Astrocyte (in vitro differentiated cells and primary cell): Measurements from ENCODE around the gene PACRG. TPM values are rescaled to one million over a fixed set of nuclear protein-coding genes. Genes with fewer than 3 reads are reported as not detected.
A peak's percentile ranks its signal among the peaks of the same experiment; 100 is the strongest.

Experiments
- DNase-seq: peaks from one replicate; pipeline ENCODE4 v3.0.0-alpha.2; 2010; ENCODE audit warnings: low read depth
- FAIRE-seq: peaks from 2 replicates; lab custom pipeline; 2011; peaks lifted over from hg19 to GRCh38; lab: Jason Lieb, UNC
- H2AFZ ChIP-seq: 2 replicates; pipeline ENCODE4 v1.6.0; 2012; ENCODE audit warnings: low read depth, low read length, inconsistent platforms
- H3K27ac ChIP-seq: 2 replicates; pipeline ENCODE4 v1.5.1; 2011; ENCODE audit warnings: low read depth, low read length, inconsistent platforms
- H3K27me3 ChIP-seq: 2 replicates; pipeline ENCODE4 v1.6.0; 2011; ENCODE audit warnings: low read length, inconsistent platforms; ENCODE audit not compliant: insufficient read depth
- H3K36me3 ChIP-seq: 2 replicates; pipeline ENCODE4 v1.5.1; 2011; ENCODE audit warnings: low read length, inconsistent platforms; ENCODE audit not compliant: insufficient read depth
- H3K4me1 ChIP-seq: 2 replicates; pipeline ENCODE4 v1.5.1; 2011; ENCODE audit warnings: low read length, inconsistent platforms; ENCODE audit not compliant: insufficient read depth
- H3K4me2 ChIP-seq: 2 replicates; pipeline ENCODE4 v1.6.0; 2012; ENCODE audit warnings: low read length, inconsistent platforms
- H3K4me3 ChIP-seq: 2 replicates; pipeline ENCODE4 v1.5.1; 2011; ENCODE audit warnings: low read depth, mild to moderate bottlenecking, low read length, inconsistent platforms; ENCODE audit not compliant: insufficient read depth
- H3K79me2 ChIP-seq: 2 replicates; pipeline ENCODE4 v1.6.0; 2012; ENCODE audit warnings: mild to moderate bottlenecking, low read length, inconsistent platforms; ENCODE audit not compliant: insufficient read depth
- H3K9ac ChIP-seq: 2 replicates; pipeline ENCODE4 v1.6.0; 2012; ENCODE audit warnings: mild to moderate bottlenecking, low read length, inconsistent platforms
- H3K9me3 ChIP-seq: 2 replicates; pipeline ENCODE4 v1.5.1; 2012; ENCODE audit warnings: low read depth, mild to moderate bottlenecking, low read length, inconsistent platforms; ENCODE audit not compliant: insufficient read depth
- H4K20me1 ChIP-seq: 2 replicates; pipeline ENCODE4 v1.6.0; 2012; ENCODE audit warnings: low read length, inconsistent platforms; ENCODE audit not compliant: insufficient read depth
- H3K27ac Mint-ChIP-seq: one replicate; pipeline ENCODE4 v1.8.0; 2021; ENCODE audit warnings: mild to moderate bottlenecking, mixed read lengths; ENCODE audit not compliant: unreplicated experiment
- H3K27me3 Mint-ChIP-seq: one replicate; pipeline ENCODE4 v1.8.0; 2021; ENCODE audit warnings: low read depth, mixed read lengths; ENCODE audit not compliant: unreplicated experiment
- H3K36me3 Mint-ChIP-seq: one replicate; pipeline ENCODE4 v1.8.0; 2021; ENCODE audit warnings: low read depth, mixed read lengths; ENCODE audit not compliant: unreplicated experiment
- H3K4me1 Mint-ChIP-seq: one replicate; pipeline ENCODE4 v1.8.0; 2021; ENCODE audit warnings: low read depth, mixed read lengths; ENCODE audit not compliant: unreplicated experiment
- H3K4me3 Mint-ChIP-seq: one replicate; pipeline ENCODE4 v1.8.0; 2021; ENCODE audit warnings: mild to moderate bottlenecking, moderate library complexity, mixed read lengths; ENCODE audit not compliant: unreplicated experiment
- H3K9me3 Mint-ChIP-seq: one replicate; pipeline ENCODE4 v1.8.0; 2021; ENCODE audit warnings: mild to moderate bottlenecking, mixed read lengths; ENCODE audit not compliant: unreplicated experiment
- CTCF ChIP-seq: IDR thresholded peaks from 2 replicates; pipeline ENCODE4 v1.5.1; 2011; ENCODE audit warnings: low read depth, mild to moderate bottlenecking, inconsistent platforms, low read length, moderate library complexity; ENCODE audit not compliant: insufficient read depth
- EZH2 ChIP-seq: IDR thresholded peaks from 2 replicates; pipeline ENCODE4 v1.6.1; 2012; ENCODE audit warnings: mild to moderate bottlenecking, low read length, inconsistent platforms; ENCODE audit not compliant: insufficient read depth
- total RNA-seq: library from RNA; stranded (reverse); gene quantifications from 2 replicates; pipeline ENCODE4 v1.2.1, GENCODE V29; 2021

PACRG gene
- total RNA-seq, 1 donor from 2014 or later = not detected

- no peaks in the 10 kb centered on the region for H3K9me3 ChIP-seq
- no peaks in the 10 kb centered on the region for H3K27me3 ChIP-seq
- H2AFZ ChIP-seq = peak overlapping the region; percentile 61
- no peak overlapping the region for H3K4me3 ChIP-seq
- DNase-seq (no peak), FAIRE-seq (no peak)
- no peaks in the 10 kb centered on the region for H3K36me3 ChIP-seq
- H4K20me1 ChIP-seq = no peaks in the 10 kb centered on the region
- H3K4me1 ChIP-seq = no peaks in the 10 kb centered on the region
- H3K4me1 Mint-ChIP-seq = peaks cover 2% of the 10 kb centered on the region
- H3K4me2 ChIP-seq = peak overlapping the region; percentile 77
- H3K9me3 Mint-ChIP-seq = peaks cover 9% of the 10 kb centered on the region
- H3K36me3 Mint-ChIP-seq = no peaks in the 10 kb centered on the region
- H3K27me3 Mint-ChIP-seq = no peaks in the 10 kb centered on the region
- no peak overlapping the region for H3K27ac ChIP-seq
- H3K4me3 Mint-ChIP-seq = no peak overlapping the region
- H3K27ac Mint-ChIP-seq = no peak overlapping the region
- H3K79me2 ChIP-seq = no peaks in the 10 kb centered on the region
- TF ChIP-seq EZH2 = no peak
- no peak for TF ChIP-seq CTCF
- H3K9ac ChIP-seq = peak overlapping the region; percentile 12
Measured at GRCh38 chr6:163137398-163137881, 409.7 kb downstream of the PACRG start.

GRCh38 chr6:163146036-163146435 lies 418.3 kb downstream of the PACRG start:
- Histone ChIP-seq H3K36me3 (no peaks in the 10 kb centered on the region), H3K4me3 (no peak overlapping the region), H3K79me2 (no peaks in the 10 kb centered on the region), H3K27me3 (no peaks in the 10 kb centered on the region), H3K4me2 (no peak overlapping the region), H4K20me1 (no peaks in the 10 kb centered on the region), H3K4me1 (no peaks in the 10 kb centered on the region), H3K27ac (no peak overlapping the region), H3K9ac (no peak overlapping the region), H2AFZ (no peak overlapping the region), H3K9me3 (no peaks in the 10 kb centered on the region)
- FAIRE-seq = no peak
- no peak for TF ChIP-seq EZH2
- TF ChIP-seq CTCF = no peak
- H3K27ac Mint-ChIP-seq = no peak overlapping the region
- peaks cover 6% of the 10 kb centered on the region for H3K4me1 Mint-ChIP-seq
- H3K27me3 Mint-ChIP-seq = peaks cover 4% of the 10 kb centered on the region
- DNase-seq = peak; percentile 42
- no peak overlapping the region for H3K4me3 Mint-ChIP-seq
- H3K36me3 Mint-ChIP-seq = no peaks in the 10 kb centered on the region
- peaks cover 3% of the 10 kb centered on the region for H3K9me3 Mint-ChIP-seq

- no peak overlapping the region for H3K4me3 Mint-ChIP-seq
- TF ChIP-seq EZH2 = no peak
- TF ChIP-seq CTCF = peak; percentile 7
Measured at GRCh38 chr6:163147994-163148393, 420.2 kb downstream of the PACRG start.

More at GRCh38 chr6:163147994-163148393, 420.2 kb downstream of the PACRG start:
- H3K36me3 Mint-ChIP-seq = no peaks in the 10 kb centered on the region
- FAIRE-seq = no peak
- Histone ChIP-seq H3K79me2 (no peaks in the 10 kb centered on the region), H3K36me3 (no peaks in the 10 kb centered on the region), H3K4me2 (no peak overlapping the region), H3K4me1 (no peaks in the 10 kb centered on the region), H3K4me3 (no peak overlapping the region), H4K20me1 (no peaks in the 10 kb centered on the region), H3K27ac (no peak overlapping the region), H3K9me3 (no peaks in the 10 kb centered on the region), H3K9ac (no peak overlapping the region), H2AFZ (no peak overlapping the region), H3K27me3 (no peaks in the 10 kb centered on the region)
- H3K27ac Mint-ChIP-seq = no peak overlapping the region
- H3K9me3 Mint-ChIP-seq = peaks cover 3% of the 10 kb centered on the region
- DNase-seq = no peak
- H3K27me3 Mint-ChIP-seq = peaks cover 4% of the 10 kb centered on the region
- peaks cover 6% of the 10 kb centered on the region for H3K4me1 Mint-ChIP-seq
